ENCODE measurements around the gene CYP1B1.

GRCh38 chr2:38075507-38076151 is at the start of gene CYP1B1:
- TF ChIP-seq, protein P1, sequence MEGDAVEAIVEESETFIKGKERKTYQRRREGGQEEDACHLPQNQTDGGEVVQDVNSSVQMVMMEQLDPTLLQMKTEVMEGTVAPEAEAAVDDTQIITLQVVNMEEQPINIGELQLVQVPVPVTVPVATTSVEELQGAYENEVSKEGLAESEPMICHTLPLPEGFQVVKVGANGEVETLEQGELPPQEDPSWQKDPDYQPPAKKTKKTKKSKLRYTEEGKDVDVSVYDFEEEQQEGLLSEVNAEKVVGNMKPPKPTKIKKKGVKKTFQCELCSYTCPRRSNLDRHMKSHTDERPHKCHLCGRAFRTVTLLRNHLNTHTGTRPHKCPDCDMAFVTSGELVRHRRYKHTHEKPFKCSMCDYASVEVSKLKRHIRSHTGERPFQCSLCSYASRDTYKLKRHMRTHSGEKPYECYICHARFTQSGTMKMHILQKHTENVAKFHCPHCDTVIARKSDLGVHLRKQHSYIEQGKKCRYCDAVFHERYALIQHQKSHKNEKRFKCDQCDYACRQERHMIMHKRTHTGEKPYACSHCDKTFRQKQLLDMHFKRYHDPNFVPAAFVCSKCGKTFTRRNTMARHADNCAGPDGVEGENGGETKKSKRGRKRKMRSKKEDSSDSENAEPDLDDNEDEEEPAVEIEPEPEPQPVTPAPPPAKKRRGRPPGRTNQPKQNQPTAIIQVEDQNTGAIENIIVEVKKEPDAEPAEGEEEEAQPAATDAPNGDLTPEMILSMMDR (IDR thresholded peaks at IDR 0.05 in 8 of 11, conservative IDR thresholded peaks at IDR 0.05 in 3 of 11) = no peak
- TF ChIP-seq POLR2AphosphoS5 (IDR thresholded peaks at IDR 0.05) = no peak

Measured in spleen (tissue), 7 donors.